ENCODE measurements around the gene FIBP. TPM values are rescaled to one million over a fixed set of nuclear protein-coding genes. Genes with fewer than 3 reads are reported as not detected.
A peak's percentile ranks its signal among the peaks of the same experiment; 100 is the strongest.

Gene FIBP
- total and polyA plus RNA-seq, 2 donors (not counting 3 experiments of a cell fraction or from before 2014, with no cell fraction given) = 105 to 162 TPM

- Histone ChIP-seq H3K4me2 (ENCODE audit: insufficient read depth, low read length) (peak overlapping the region; percentile 69), H4K20me1 (replicated peaks; ENCODE audit: control insufficient read depth, extremely low read depth, insufficient read depth, low read length) (no peaks in the 10 kb centered on the region), H3K9me1 (replicated peaks; ENCODE audit: control insufficient read depth, extremely low read depth, insufficient read depth, low read length) (no peaks in the 10 kb centered on the region), H2AFZ (ENCODE audit: low read depth, low read length) (no peak overlapping the region), H3K4me1 (ENCODE audit: control insufficient read depth, extremely low read depth, insufficient read depth, low read length) (peaks cover 67% of the 10 kb centered on the region), H3K79me2 (ENCODE audit: control insufficient read depth, insufficient read depth, low read length) (peaks cover 37% of the 10 kb centered on the region), H3K4me3 (replicated peaks in 1 of 3; ENCODE audit: insufficient read depth in 1 of 3, low read depth in 1 of 3, low read length in 3 of 3) (peak overlapping the region in 1 of 3 experiments; percentile 5), H3K9ac (replicated peaks; ENCODE audit: extremely low read depth, insufficient read depth, low read length) (peak overlapping the region; percentile 71), H3K27me3 (ENCODE audit: control insufficient read depth in 2 of 2, insufficient read depth in 2 of 2, low read length in 2 of 2) (no peaks in the 10 kb centered on the region), H3K36me3 (ENCODE audit: control insufficient read depth in 2 of 2, extremely low read depth in 1 of 2, insufficient read depth in 2 of 2, low read length in 2 of 2) (no peaks in the 10 kb centered on the region), H3K27ac (ENCODE audit: insufficient read depth, low read depth, low read length) (peak overlapping the region; percentile 92), H3K9me3 (replicated peaks; ENCODE audit: control insufficient read depth, insufficient read depth, low read length) (no peaks in the 10 kb centered on the region)
- BruUV-seq (replicated peaks) = no TSS peak
- CTCF ChIA-PET = interaction anchor here (0.8 to 4.9 kb wide), 8 partner anchors 9 to 136 kb away, joined by 3 to 73 read pairs (median 4); partner anchors contain the start of genes CCDC85B, FIBP and FOSL1
- intact Hi-C loops (cut with micrococcal nuclease) (loop anchor here (5.0 kb wide), 1 partner anchor 136 kb away; the partner anchor contains the start of gene SF3B2), dilution Hi-C loops (cut with MboI; ENCODE audit: extremely low pct_ligation_motif_present, low sequenced_read_pairs) (no loop called here)
- no peak for DNase-seq (ENCODE audit: low read depth, low spot score)
- POLR2A ChIA-PET = interaction anchor here (1.1 to 2.0 kb wide), 4 partner anchors 17 to 26 kb away, joined by 4 to 28 read pairs (median 12); partner anchors contain the start of genes CCDC85B, FIBP and FOSL1
- no peak for TF ChIP-seq GATA2 (IDR thresholded peaks at IDR 0.05; ENCODE audit: insufficient read depth, insufficient read length, low read depth, low read length)
- FAIRE-seq = no peak
Measured at GRCh38 chr11:65916391-65916790, 28.1 kb upstream of the FIBP start.

- Histone ChIP-seq H3K27ac (ENCODE audit: insufficient read depth, low read depth, low read length) (peak overlapping the region; percentile 92), H3K9ac (replicated peaks; ENCODE audit: extremely low read depth, insufficient read depth, low read length) (peak overlapping the region; percentile 71), H4K20me1 (replicated peaks; ENCODE audit: control insufficient read depth, extremely low read depth, insufficient read depth, low read length) (no peaks in the 10 kb centered on the region), H3K9me1 (replicated peaks; ENCODE audit: control insufficient read depth, extremely low read depth, insufficient read depth, low read length) (no peaks in the 10 kb centered on the region), H3K79me2 (ENCODE audit: control insufficient read depth, insufficient read depth, low read length) (peaks cover 37% of the 10 kb centered on the region), H2AFZ (ENCODE audit: low read depth, low read length) (no peak overlapping the region), H3K36me3 (ENCODE audit: control insufficient read depth in 2 of 2, extremely low read depth in 1 of 2, insufficient read depth in 2 of 2, low read length in 2 of 2) (no peaks in the 10 kb centered on the region), H3K4me2 (ENCODE audit: insufficient read depth, low read length) (peak overlapping the region; percentile 69), H3K9me3 (replicated peaks; ENCODE audit: control insufficient read depth, insufficient read depth, low read length) (no peaks in the 10 kb centered on the region), H3K4me1 (ENCODE audit: control insufficient read depth, extremely low read depth, insufficient read depth, low read length) (peaks cover 71% of the 10 kb centered on the region), H3K4me3 (replicated peaks in 1 of 3; ENCODE audit: insufficient read depth in 1 of 3, low read depth in 1 of 3, low read length in 3 of 3) (peak overlapping the region in 1 of 3 experiments; percentile 5), H3K27me3 (ENCODE audit: control insufficient read depth in 2 of 2, insufficient read depth in 2 of 2, low read length in 2 of 2) (no peaks in the 10 kb centered on the region)
- POLR2A ChIA-PET = interaction anchor here (1.1 to 2.0 kb wide), 4 partner anchors 17 to 26 kb away, joined by 4 to 28 read pairs (median 12); partner anchors contain the start of genes CCDC85B, FIBP and FOSL1
- intact Hi-C loops (cut with micrococcal nuclease) (loop anchor here (1.0 to 5.0 kb wide), 3 partner anchors 16 to 136 kb away; partner anchors contain the start of genes FIBP, FOSL1 and SF3B2), dilution Hi-C loops (cut with MboI; ENCODE audit: extremely low pct_ligation_motif_present, low sequenced_read_pairs) (no loop called here)
- FAIRE-seq (peak; percentile 100), DNase-seq (ENCODE audit: low read depth, low spot score) (peak; percentile 94)
- TF ChIP-seq POLR2A (IDR thresholded peaks at IDR 0.05; ENCODE audit: low read depth, low read length) (peak; percentile 72), FOS (IDR thresholded peaks at IDR 0.05; ENCODE audit: borderline replicate concordance, insufficient read depth, low read length) (peak; percentile 100), GATA2 (IDR thresholded peaks at IDR 0.05; ENCODE audit: insufficient read depth, insufficient read length, low read depth, low read length) (no peak), MAX (IDR thresholded peaks at IDR 0.05; ENCODE audit: insufficient read depth, insufficient read length) (no peak), MYC (IDR thresholded peaks at IDR 0.05; ENCODE audit: low read depth, low read length) (peak; percentile 21), CTCF (IDR thresholded peaks at IDR 0.05; ENCODE audit: extremely low read depth in 1 of 2, insufficient read depth in 1 of 2, low read depth in 1 of 2, low read length in 2 of 2) (no peak), JUN (IDR thresholded peaks at IDR 0.05; ENCODE audit: borderline replicate concordance, insufficient read depth, insufficient read length, low read depth) (peak; percentile 97), POLR2AphosphoS5 (IDR thresholded peaks at IDR 0.05; ENCODE audit: insufficient read depth, low read depth, low read length) (peak; percentile 99), EZH2 (IDR thresholded peaks at IDR 0.05; ENCODE audit: borderline replicate concordance, low read depth, low read length, severe bottlenecking) (no peak)
- BruUV-seq (replicated peaks) = no TSS peak
- CTCF ChIA-PET = interaction anchor here (0.7 to 4.9 kb wide), 11 partner anchors 8 to 136 kb away, joined by 3 to 73 read pairs (median 4); partner anchors contain the start of genes CCDC85B, FIBP and FOSL1
Measured at GRCh38 chr11:65915821-65916251, 27.6 kb upstream of the FIBP start.
